ENCODE results near the gene AHSG. TPM values are rescaled to one million over a fixed set of nuclear protein-coding genes. Genes with fewer than 3 reads are reported as not detected.

AHSG gene
- total RNA-seq, 1 donor from 2014 or later = not detected

GRCh38 chr3:186614597-186615483 is 2.0 kb downstream of the AHSG start:
- DNase-seq (peak; percentile 71), ATAC-seq (peak; percentile 83)
- Histone ChIP-seq H3K9me3 (no peaks in the 10 kb centered on the region), H3K36me3 (no peaks in the 10 kb centered on the region), H3K4me1 (no peaks in the 10 kb centered on the region), H3K27ac (no peak overlapping the region), H3K4me3 (no peak overlapping the region), H3K27me3 (peaks cover 22% of the 10 kb centered on the region)
- TF ChIP-seq CTCF (IDR thresholded peaks at IDR 0.05) = peak; percentile 98
- intact Hi-C loops (cut with DNase I) = loop anchor here (5.0 kb wide), 1 partner anchor 202 kb away; no protein-coding TSS in a partner anchor

- Histone ChIP-seq H3K36me3 (no peaks in the 10 kb centered on the region), H3K4me3 (no peak overlapping the region), H3K27me3 (peaks cover 22% of the 10 kb centered on the region), H3K4me1 (no peaks in the 10 kb centered on the region), H3K9me3 (no peaks in the 10 kb centered on the region), H3K27ac (no peak overlapping the region)
- TF ChIP-seq CTCF (IDR thresholded peaks at IDR 0.05) = no peak
- ATAC-seq (no peak), DNase-seq (no peak)
- intact Hi-C loops (cut with DNase I) = no loop called here
Measured at GRCh38 chr3:186616299-186616617, 3.4 kb downstream of the AHSG start.

DNA sequence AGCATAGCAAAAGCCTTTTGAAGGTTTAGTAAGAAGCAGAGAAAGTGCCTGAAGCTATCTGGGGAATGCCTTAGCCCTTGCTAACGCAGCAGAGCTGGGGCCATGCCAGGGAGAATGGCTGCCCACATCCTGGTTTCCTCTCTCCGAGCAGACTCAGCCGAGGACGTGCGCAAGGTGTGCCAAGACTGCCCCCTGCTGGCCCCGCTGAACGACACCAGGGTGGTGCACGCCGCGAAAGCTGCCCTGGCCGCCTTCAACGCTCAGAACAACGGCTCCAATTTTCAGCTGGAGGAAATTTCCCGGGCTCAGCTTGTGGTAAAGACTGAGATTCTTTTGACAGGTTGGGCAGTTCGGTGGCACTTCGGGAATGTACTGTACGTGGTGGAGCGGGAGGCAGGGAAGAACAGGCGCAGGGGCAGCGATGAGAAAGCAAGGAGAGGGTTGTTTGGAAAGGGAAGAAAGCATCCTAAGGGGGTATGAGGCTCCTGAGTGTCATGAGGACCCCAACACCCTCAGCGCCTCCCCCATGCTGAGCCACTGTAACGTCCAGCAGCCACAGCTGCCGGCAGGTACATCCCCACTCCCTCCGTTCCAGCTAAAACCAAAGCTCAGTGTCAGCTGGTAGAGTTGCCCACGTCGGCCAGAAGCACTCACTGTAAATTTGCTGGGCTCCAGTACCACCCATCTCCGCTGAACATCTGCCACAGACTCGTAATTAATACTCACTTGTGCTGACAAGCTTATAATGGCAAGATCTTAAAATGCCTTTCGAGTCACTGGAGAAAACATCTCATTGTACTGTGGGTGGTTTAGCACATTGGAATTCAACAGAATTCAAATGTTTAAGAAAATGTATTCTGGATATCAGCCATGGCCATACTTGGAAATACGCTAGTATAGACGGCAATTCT is 4.4 kb downstream of the AHSG start:
- ATAC-seq (peak; percentile 98), DNase-seq (peak; percentile 94)
- Histone ChIP-seq H3K9me3 (no peaks in the 10 kb centered on the region), H3K27ac (no peak overlapping the region), H3K36me3 (no peaks in the 10 kb centered on the region), H3K4me3 (no peak overlapping the region), H3K27me3 (peaks cover 22% of the 10 kb centered on the region), H3K4me1 (no peaks in the 10 kb centered on the region)
- TF ChIP-seq CTCF (IDR thresholded peaks at IDR 0.05) = peak; percentile 87
- intact Hi-C loops (cut with DNase I) = no loop called here

DNA sequence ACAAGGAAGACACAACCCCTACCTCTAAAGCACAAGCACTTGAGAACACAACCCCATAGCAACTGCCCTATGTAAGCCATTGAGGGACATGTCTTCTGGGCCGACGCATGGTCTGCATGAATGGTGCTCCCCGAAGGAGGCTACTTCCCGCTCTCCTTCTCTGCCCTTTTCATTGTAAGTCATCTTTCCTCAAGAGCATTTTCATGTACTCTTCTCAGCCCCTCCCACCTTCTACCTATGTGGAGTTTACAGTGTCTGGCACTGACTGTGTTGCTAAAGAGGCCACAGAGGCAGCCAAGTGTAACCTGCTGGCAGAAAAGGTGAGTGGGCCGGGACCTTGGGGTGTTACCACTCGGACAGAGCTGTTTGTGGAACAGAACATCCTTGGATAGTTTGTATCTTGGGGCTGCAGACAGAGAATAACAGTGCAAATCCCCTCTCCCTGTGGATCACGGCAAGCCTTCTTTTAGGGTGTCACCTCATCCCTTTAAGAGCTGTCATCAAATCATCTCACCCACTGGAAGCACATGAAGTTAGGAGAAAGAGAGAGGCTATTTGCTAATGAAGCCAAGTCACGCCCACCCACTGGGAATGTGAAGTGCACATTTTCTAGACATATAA is 5.6 kb downstream of the AHSG start:
- Histone ChIP-seq H3K27me3 (peaks cover 23% of the 10 kb centered on the region), H3K4me1 (no peaks in the 10 kb centered on the region), H3K9me3 (no peaks in the 10 kb centered on the region), H3K27ac (no peak overlapping the region), H3K36me3 (no peaks in the 10 kb centered on the region), H3K4me3 (no peak overlapping the region)
- ATAC-seq = no peak
- intact Hi-C loops (cut with DNase I) = no loop called here
- DNase-seq = no peak
- no peak for TF ChIP-seq CTCF (IDR thresholded peaks at IDR 0.05)

- DNase-seq (no peak), ATAC-seq (no peak)
- intact Hi-C loops (cut with DNase I) = no loop called here
- no peak overlapping the region for H3K4me3 ChIP-seq
- no peaks in the 10 kb centered on the region for H3K9me3 ChIP-seq
- H3K27me3 ChIP-seq = peaks cover 20% of the 10 kb centered on the region
- H3K4me1 ChIP-seq = no peaks in the 10 kb centered on the region
- H3K36me3 ChIP-seq = no peaks in the 10 kb centered on the region
- TF ChIP-seq CTCF (IDR thresholded peaks at IDR 0.05) = no peak
- H3K27ac ChIP-seq = no peak overlapping the region
Measured at GRCh38 chr3:186619787-186620212, 6.9 kb downstream of the AHSG start.

Data from upper lobe of right lung (tissue), 1 donor.